Activated T-cell treated with anti-CD3 and anti-CD28 coated beads for 24 hours (primary cell): Measurements from ENCODE around the gene CARD10.
A peak's percentile ranks its signal among the peaks of the same experiment; 100 is the strongest.

ENCODE experiments used
- DNase-seq: peaks from one replicate; pipeline ENCODE4 v3.0.0-alpha.2; 2020; ENCODE audit warnings: low read depth

CARD10 gene

DNA sequence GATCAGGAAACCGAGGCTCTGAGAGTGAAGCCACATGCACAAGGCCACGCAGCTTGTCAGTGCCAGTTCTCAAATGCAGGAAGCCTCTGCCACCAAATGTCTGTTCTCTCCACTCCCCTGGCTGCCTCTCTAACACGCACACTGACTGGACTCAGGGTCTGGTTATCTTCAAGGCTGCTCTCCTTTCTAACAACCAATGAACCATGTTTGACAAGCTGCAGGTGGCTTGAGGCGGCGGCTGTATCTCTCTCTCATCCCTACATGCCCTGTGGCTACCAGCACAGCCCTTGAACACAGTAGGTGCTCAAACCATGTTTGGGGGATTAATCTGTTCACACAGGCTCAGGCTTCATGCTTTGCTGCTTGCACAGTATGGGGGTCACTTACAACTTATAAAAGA lies 56.8 kb downstream of the CARD10 start:
- no peak for DNase-seq

GRCh38 chr22:37461961-37462360 lies 57.3 kb downstream of the CARD10 start:
- DNase-seq, result no peak

DNA sequence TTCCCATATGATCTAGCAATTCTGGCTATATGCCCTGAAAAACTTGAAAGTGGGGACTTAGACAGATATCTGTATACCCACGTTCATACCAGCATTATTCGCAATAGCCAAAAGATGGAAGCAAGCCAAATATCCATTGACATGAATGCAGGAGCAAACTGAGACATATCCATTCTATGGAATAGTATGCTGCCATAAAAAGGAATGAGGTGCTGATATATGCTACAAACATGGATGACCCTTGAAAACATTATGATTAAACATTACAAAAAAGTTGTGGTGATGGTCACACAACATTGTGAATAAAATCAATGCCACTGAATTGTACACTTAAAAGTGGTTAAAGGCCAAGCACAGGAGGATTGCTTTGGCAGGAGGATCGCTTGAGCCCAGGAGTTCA lies 58.5 kb downstream of the CARD10 start:
- DNase-seq, result no peak

- no peak for DNase-seq
Observed at GRCh38 chr22:37459206-37459605, 60.0 kb downstream of the CARD10 start.

- DNase-seq, result peak; percentile 77
Observed at GRCh38 chr22:37457093-37457893, 61.9 kb downstream of the CARD10 start.

GRCh38 chr22:37456346-37456745 lies 62.9 kb downstream of the CARD10 start:
- no peak for DNase-seq

DNA sequence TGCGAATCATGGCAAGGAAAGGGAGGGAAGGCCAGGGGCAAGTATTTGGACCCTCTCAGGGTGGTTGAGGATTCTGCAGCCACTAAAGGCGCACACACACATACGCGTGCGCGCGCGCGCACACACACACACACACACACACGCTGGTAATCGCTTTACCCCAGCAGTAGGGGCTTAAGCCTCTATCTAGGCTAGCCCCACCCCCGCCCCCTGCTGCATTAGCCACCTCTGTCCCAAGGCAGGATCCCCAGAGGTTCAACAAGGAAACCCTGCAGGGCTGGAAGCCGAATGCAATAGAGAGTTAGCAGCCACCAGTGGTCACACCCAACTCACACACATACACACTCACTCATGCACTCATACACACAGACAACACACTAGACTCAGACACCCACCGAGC lies 63.3 kb downstream of the CARD10 start:
- DNase-seq, result no peak

- no peak for DNase-seq
Observed at GRCh38 chr22:37454857-37455686, 64.1 kb downstream of the CARD10 start.

DNA sequence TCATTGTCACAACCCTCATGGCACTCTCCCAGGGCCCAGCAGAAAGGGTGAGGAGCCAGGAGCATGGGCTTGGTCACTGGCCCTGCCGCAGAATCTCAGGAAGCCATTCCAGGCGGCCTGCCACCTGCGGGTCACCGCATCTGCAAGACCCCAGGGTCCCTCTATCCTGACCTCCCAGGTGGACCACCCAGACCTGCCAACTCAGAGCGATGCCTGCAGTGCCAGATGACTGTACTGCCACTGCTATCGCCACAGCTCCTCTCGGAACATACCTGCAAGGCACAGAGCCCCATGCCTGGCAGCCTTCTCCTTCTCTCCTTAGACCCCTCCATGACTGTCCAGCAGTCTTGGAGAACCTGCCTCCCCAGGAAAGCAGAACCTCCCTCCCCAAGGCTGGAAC lies 65.5 kb downstream of the CARD10 start:
- no peak for DNase-seq

GRCh38 chr22:37451218-37451617 lies 68.0 kb downstream of the CARD10 start:
- DNase-seq, result no peak

- DNase-seq, result no peak
Observed at GRCh38 chr22:37449331-37450001, 69.7 kb downstream of the CARD10 start.

GRCh38 chr22:37448516-37449127 lies 70.6 kb downstream of the CARD10 start:
- no peak for DNase-seq

DNA sequence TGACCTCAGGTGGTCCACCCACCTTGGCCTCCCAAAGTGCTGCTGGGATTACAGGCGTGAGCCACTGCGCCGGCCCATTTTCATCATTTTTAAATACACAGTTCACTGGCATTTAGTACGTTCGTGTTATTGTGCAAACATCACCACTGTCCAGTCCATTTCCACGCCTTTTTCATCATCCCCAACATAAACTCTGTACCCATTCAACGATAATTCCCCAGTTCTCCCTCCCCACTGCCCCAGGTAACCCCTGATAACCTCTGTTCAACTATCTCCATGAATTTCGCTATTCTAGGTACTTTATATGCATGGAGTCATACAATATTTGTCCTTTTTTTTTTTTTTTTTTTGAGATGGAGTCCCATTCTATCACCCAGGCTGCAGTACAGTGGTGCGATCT lies 73.7 kb downstream of the CARD10 start:
- no peak for DNase-seq

- DNase-seq, result no peak
Observed at GRCh38 chr22:37443977-37444376, 75.2 kb downstream of the CARD10 start.

DNA sequence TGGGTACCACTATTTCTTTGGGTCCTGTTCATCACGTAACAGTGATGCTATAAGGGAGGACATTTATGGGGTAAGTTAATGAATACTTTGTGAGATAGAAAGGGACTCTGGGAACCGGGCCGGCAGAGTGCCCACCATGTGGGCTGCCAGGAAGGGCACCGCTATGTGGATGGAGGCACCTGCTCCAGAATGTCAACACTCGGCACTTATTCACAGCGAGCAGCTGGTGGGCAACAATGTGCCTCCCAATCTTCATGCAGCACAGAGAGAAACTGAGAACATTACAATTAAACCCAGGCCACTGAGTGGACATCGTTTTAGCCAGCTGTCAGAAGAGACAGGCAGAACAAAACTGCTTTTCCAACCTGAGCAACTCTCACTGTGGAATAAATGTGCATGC lies 76.1 kb downstream of the CARD10 start:
- no peak for DNase-seq

- DNase-seq, result no peak
Observed at GRCh38 chr22:37442537-37442936, 76.7 kb downstream of the CARD10 start.

GRCh38 chr22:37442135-37442534 lies 77.1 kb downstream of the CARD10 start:
- DNase-seq, result no peak

- DNase-seq, result no peak
Observed at GRCh38 chr22:37440875-37441274, 78.3 kb downstream of the CARD10 start.
